ENCODE results near the gene KLHL26. TPM values are rescaled to one million over a fixed set of nuclear protein-coding genes. Genes with fewer than 3 reads are reported as not detected.
A peak's percentile ranks its signal among the peaks of the same experiment; 100 is the strongest.

Gene KLHL26
- total and polyA plus RNA-seq, 8 donors: 1.2 to 45.1 (median 4.1) TPM

- DNase-seq: no peak
- WGBS, 5 donors: 64 to 91% (median 83%) methylated on average over 12 of the region's 12 CpGs
- H3K27me3 ChIP-seq: no peaks in the 10 kb centered on the region
- intact Hi-C loops (cut with DNase I; ENCODE audit: low total_unique reads): no loop called here
- no peak overlapping the region for H3K27ac ChIP-seq
- peaks cover 17 to 46% (median 27%) of the 10 kb centered on the region in 4 donors for H3K4me1 ChIP-seq
- no peak for TF ChIP-seq CTCF (IDR thresholded peaks at IDR 0.05)
- H3K36me3 ChIP-seq: no peaks in the 10 kb centered on the region
- H3K4me3 ChIP-seq: no peak overlapping the region
- H3K9me3 ChIP-seq: no peaks in the 10 kb centered on the region
These were observed 59.2 kb downstream of the KLHL26 start for GRCh38 chr19:18696023-18696422.

- WGBS, 5 donors: 47 to 78% (median 50%) methylated on average over 2 to 3 of the region's 3 CpGs
- no peaks in the 10 kb centered on the region for H3K36me3 ChIP-seq
- H3K27ac ChIP-seq: no peak overlapping the region
- DNase-seq: peak in 1 of 2 donors; percentile 82
- intact Hi-C loops (cut with DNase I; ENCODE audit: low total_unique reads): no loop called here
- H3K4me1 ChIP-seq: peaks cover 22 to 56% (median 33%) of the 10 kb centered on the region in 4 donors
- no peaks in the 10 kb centered on the region for H3K27me3 ChIP-seq
- H3K4me3 ChIP-seq: no peak overlapping the region
- H3K9me3 ChIP-seq: no peaks in the 10 kb centered on the region
- TF ChIP-seq POLR2AphosphoS5 (IDR thresholded peaks at IDR 0.05): peak in 1 of 3 donors; percentile 7
- no peak for TF ChIP-seq EP300 (IDR thresholded peaks at IDR 0.05)
- no peak for TF ChIP-seq CTCF (IDR thresholded peaks at IDR 0.05)
- no peak for TF ChIP-seq POLR2A (IDR thresholded peaks at IDR 0.05)
These were observed 60.9 kb downstream of the KLHL26 start for GRCh38 chr19:18697680-18698079.

- WGBS, 5 donors: 73 to 92% (median 89%) methylated on average over 9 to 18 of the region's 18 CpGs
- peaks cover 22 to 56% (median 33%) of the 10 kb centered on the region in 4 donors for H3K4me1 ChIP-seq
- H3K27me3 ChIP-seq: no peaks in the 10 kb centered on the region
- DNase-seq: no peak
- H3K27ac ChIP-seq: no peak overlapping the region
- no peak overlapping the region for H3K4me3 ChIP-seq
- H3K9me3 ChIP-seq: no peaks in the 10 kb centered on the region
- intact Hi-C loops (cut with DNase I; ENCODE audit: low total_unique reads): no loop called here
- no peak for TF ChIP-seq POLR2A (IDR thresholded peaks at IDR 0.05)
- TF ChIP-seq POLR2AphosphoS5 (IDR thresholded peaks at IDR 0.05): no peak
- TF ChIP-seq EP300 (IDR thresholded peaks at IDR 0.05): no peak
- no peak for TF ChIP-seq CTCF (IDR thresholded peaks at IDR 0.05)
- H3K36me3 ChIP-seq: no peaks in the 10 kb centered on the region
These were observed 61.7 kb downstream of the KLHL26 start for GRCh38 chr19:18698321-18699167.

- peak overlapping the region; percentile 5 to 86 (median 77) for H3K27ac ChIP-seq
- no peak for DNase-seq
- peak overlapping the region in 1 of 4 donors; percentile 54 for H3K4me3 ChIP-seq
- WGBS, 5 donors: 47 to 69% (median 60%) methylated on average over 12 to 14 of the region's 14 CpGs
- TF ChIP-seq EP300 (IDR thresholded peaks at IDR 0.05): no peak
- no peak for TF ChIP-seq POLR2AphosphoS5 (IDR thresholded peaks at IDR 0.05)
- TF ChIP-seq CTCF (IDR thresholded peaks at IDR 0.05): no peak
- no peak for TF ChIP-seq POLR2A (IDR thresholded peaks at IDR 0.05)
- intact Hi-C loops (cut with DNase I; ENCODE audit: low total_unique reads): no loop called here
- H3K9me3 ChIP-seq: no peaks in the 10 kb centered on the region
- peaks cover 22 to 56% (median 33%) of the 10 kb centered on the region in 4 donors for H3K4me1 ChIP-seq
- H3K36me3 ChIP-seq: no peaks in the 10 kb centered on the region
- no peaks in the 10 kb centered on the region for H3K27me3 ChIP-seq
These were observed 62.7 kb downstream of the KLHL26 start for GRCh38 chr19:18699403-18700054.
